Measurements from ENCODE around the gene OR4D1. TPM values are rescaled to one million over a fixed set of nuclear protein-coding genes. Genes with fewer than 3 reads are reported as not detected.

OR4D1 gene
- total RNA-seq, 2 donors from 2014 or later = 0.34 to 0.35 TPM

DNA sequence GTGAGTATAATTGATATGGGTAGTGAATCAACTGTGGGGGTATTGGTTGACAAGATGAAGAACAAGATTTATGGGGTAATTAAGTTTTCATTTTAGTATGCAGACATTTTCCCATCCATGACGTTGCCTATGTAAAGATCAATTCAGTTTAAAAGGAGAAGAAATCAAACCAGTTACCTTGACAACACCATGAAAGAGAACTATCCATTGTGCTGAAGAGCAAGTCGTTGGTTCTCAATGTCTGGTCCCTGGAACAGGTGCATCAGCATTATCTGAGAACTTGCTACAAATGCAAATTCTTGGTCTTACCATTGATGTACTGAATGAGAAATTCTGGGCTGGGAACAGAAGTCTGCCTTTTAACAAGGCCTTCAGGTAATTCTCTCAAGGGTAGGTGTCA lies 17.8 kb downstream of the OR4D1 start:
- no peaks in the 10 kb centered on the region for H3K36me3 Mint-ChIP-seq (ENCODE audit: insufficient read depth in 2 of 2)
- no peak for DNase-seq
- H3K27ac Mint-ChIP-seq = peak overlapping the region; percentile 31
- peaks cover 15% of the 10 kb centered on the region for H3K4me1 Mint-ChIP-seq (ENCODE audit: low read depth)
- H3K4me3 Mint-ChIP-seq = no peak overlapping the region
- no peak for ATAC-seq (replicated peaks in 1 of 2)
- peaks cover 0 to 2% of the 10 kb centered on the region in 2 donors for H3K9me3 Mint-ChIP-seq
- no peaks in the 10 kb centered on the region for H3K27me3 Mint-ChIP-seq (ENCODE audit: low read depth)

DNA sequence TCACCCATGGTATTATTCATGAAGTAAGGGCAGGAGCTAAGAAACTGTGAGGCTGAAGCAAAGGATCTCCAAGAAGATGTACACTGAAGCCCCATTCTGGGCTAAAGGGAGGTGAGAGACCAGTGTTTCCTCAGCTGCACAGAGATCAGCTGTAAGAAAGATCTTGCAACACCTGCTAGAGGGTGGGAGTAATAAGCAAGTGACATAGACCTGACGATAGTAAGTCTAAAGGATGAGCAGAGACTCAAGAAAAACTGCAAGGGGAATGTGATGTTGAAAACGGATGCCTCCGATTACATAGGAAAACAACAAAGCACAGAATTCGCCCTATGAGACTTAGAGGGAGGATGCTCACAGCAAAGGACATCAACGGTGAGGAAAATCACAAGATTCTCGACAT lies 18.5 kb downstream of the OR4D1 start, which contains the start of gene OR4D2:
OR4D2 (plus strand) TSS at position 301 of the 400 bp plus-strand sequence. CDS start 2,674 bp downstream, outside the sequence.
- Mint-ChIP-seq H3K36me3 (ENCODE audit: insufficient read depth in 2 of 2) (no peaks in the 10 kb centered on the region), H3K27me3 (ENCODE audit: low read depth) (no peaks in the 10 kb centered on the region), H3K27ac (peak within 1 kb of the TSS; percentile 52), H3K4me3 (no peak within 1 kb of the TSS), H3K9me3 (peaks cover 0 to 2% of the 10 kb centered on the region in 2 donors), H3K4me1 (ENCODE audit: low read depth) (peaks cover 19% of the 10 kb centered on the region)
- no peak for DNase-seq
- no peak for ATAC-seq (replicated peaks in 1 of 2)

DNA sequence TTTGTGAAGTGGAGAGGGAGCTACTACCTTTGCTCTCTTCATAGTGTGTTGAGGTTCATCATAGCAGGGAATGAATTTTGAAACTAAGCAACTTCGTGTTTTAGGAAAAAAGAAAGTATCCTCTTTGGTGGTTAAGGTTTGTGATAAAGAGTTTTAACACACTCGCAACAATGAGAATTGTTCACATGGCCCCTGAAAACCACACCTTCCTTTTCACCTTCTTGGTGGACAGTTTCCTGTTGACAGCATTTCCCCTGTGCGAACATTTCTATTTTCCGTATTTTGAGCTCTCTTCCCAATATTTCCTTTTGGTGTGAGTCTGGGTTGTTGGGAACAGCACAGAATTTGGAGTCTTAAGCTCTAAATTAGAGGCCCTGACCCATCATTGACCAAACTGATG lies 22.4 kb downstream of the OR4D1 start:
- no peak for ATAC-seq (replicated peaks in 1 of 2)
- H3K27ac Mint-ChIP-seq = peak overlapping the region; percentile 35
- DNase-seq = no peak
- no peaks in the 10 kb centered on the region for H3K27me3 Mint-ChIP-seq (ENCODE audit: low read depth)
- H3K9me3 Mint-ChIP-seq = peaks cover 0 to 2% of the 10 kb centered on the region in 2 donors
- H3K4me3 Mint-ChIP-seq = peak overlapping the region in 1 of 2 donors; percentile 47
- no peaks in the 10 kb centered on the region for H3K36me3 Mint-ChIP-seq (ENCODE audit: insufficient read depth in 2 of 2)
- peaks cover 30% of the 10 kb centered on the region for H3K4me1 Mint-ChIP-seq (ENCODE audit: low read depth)

DNA sequence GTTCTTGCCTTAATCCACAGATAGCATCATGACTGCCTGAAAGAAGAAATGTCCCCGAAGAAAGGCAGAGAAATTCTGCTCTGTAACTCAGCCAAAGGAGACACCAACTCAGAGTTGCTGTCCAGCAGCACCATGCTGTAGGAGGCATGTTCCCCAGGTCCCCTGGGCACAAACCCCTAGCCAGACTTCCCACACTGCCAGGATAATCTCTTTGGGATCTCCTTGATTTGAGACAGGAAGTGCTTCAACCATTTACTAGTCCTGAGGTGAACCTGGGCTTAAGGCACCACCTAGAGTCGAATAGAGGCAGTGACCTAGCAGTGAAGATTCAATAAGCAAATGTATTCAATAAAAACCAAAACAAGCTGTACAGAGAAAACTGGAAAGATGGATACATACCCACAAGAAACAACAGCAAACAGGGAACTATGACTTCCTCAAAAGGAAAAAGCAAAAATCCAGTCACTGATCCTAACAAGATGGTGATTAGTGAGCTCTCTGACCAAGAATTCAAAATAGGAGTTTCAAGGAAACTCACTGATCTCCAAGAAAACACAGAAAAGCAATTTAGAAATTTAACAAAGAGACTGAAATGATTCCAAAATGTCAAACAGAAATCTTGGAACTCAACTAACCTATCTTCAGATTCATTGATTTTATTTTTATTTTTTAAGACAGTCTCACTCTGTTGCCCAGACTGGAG lies 24.3 kb downstream of the OR4D1 start:
- peak; percentile 79 for ATAC-seq (replicated peaks in 1 of 2)
- no peaks in the 10 kb centered on the region for H3K36me3 Mint-ChIP-seq (ENCODE audit: insufficient read depth in 2 of 2)
- peaks cover 0 to 2% of the 10 kb centered on the region in 2 donors for H3K9me3 Mint-ChIP-seq
- H3K27me3 Mint-ChIP-seq (ENCODE audit: low read depth) = no peaks in the 10 kb centered on the region
- DNase-seq = peak; percentile 42 to 45
- peaks cover 30% of the 10 kb centered on the region for H3K4me1 Mint-ChIP-seq (ENCODE audit: low read depth)
- peak overlapping the region in 1 of 2 donors; percentile 13 for H3K4me3 Mint-ChIP-seq
- H3K27ac Mint-ChIP-seq = no peak overlapping the region

DNA sequence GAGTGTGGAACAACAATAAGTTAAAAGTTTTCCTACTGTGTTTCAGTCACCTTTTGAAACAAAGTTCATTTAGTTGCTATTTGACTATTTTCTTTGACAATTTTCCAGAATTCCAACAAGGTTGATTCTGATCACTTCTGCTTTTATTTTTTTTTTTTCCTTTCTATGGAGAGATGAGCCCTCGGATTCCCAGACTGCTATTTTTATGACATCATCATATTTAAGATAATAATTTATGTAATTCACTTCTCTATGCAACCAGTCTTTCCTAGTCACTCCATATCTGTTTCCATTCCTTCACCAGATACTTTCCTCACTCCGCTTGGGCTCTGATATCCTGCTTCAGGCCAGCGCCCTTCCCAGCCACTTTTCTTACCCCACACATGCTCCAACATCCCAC lies 26.7 kb downstream of the OR4D1 start:
- no peaks in the 10 kb centered on the region for H3K9me3 Mint-ChIP-seq
- peaks cover 25% of the 10 kb centered on the region for H3K4me1 Mint-ChIP-seq (ENCODE audit: low read depth)
- DNase-seq (no peak), ATAC-seq (replicated peaks in 1 of 2) (no peak)
- no peak overlapping the region for H3K4me3 Mint-ChIP-seq
- H3K36me3 Mint-ChIP-seq (ENCODE audit: insufficient read depth in 2 of 2) = no peaks in the 10 kb centered on the region
- no peaks in the 10 kb centered on the region for H3K27me3 Mint-ChIP-seq (ENCODE audit: low read depth)
- no peak overlapping the region for H3K27ac Mint-ChIP-seq

DNA sequence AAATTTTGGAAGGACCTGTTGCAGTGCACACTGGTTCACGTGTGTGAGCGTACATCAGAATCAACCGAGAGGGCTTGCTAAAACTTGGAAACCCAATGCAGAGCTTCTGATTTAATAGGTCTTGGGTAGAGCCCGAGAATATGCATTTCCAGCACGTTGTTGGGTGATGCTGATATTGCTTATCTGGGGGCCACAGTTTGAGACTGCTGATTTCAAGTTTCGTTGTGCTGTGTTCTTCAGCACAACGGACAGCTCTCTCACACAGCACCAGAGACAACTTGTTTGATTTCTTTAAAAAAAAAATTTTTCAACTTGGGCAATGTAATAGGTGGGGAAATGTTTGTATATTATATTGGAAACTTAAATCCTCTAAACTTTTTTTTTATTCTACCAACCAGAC lies 28.0 kb downstream of the OR4D1 start:
- H3K9me3 Mint-ChIP-seq = no peaks in the 10 kb centered on the region
- H3K4me1 Mint-ChIP-seq (ENCODE audit: low read depth) = peaks cover 15% of the 10 kb centered on the region
- H3K4me3 Mint-ChIP-seq = no peak overlapping the region
- no peak overlapping the region for H3K27ac Mint-ChIP-seq
- H3K27me3 Mint-ChIP-seq (ENCODE audit: low read depth) = no peaks in the 10 kb centered on the region
- H3K36me3 Mint-ChIP-seq (ENCODE audit: insufficient read depth in 2 of 2) = no peaks in the 10 kb centered on the region
- DNase-seq (no peak), ATAC-seq (replicated peaks in 1 of 2) (no peak)

DNA sequence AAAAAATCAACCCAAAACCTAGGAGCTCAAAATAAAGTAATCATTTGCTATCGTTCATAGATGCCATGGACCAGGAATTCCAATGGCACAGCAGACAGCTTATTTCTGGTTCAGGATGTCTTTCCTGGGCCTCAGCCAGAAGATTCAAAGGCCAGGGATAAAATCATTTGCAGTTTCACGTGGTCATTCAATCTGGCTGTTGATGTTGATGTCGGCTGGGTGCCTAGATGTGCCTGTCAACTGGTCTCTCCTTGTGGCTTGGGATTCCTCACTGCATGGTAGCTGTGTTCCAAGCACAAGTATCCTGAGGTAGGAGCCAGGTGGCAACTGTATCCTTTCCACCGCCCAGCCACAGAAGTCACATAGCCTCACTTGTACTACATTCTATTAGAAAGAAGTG lies 33.6 kb downstream of the OR4D1 start:
- Mint-ChIP-seq H3K9me3 (no peaks in the 10 kb centered on the region), H3K4me1 (ENCODE audit: low read depth) (no peaks in the 10 kb centered on the region), H3K36me3 (ENCODE audit: insufficient read depth in 2 of 2) (no peaks in the 10 kb centered on the region), H3K27me3 (ENCODE audit: low read depth) (no peaks in the 10 kb centered on the region), H3K27ac (no peak overlapping the region), H3K4me3 (no peak overlapping the region)
- DNase-seq (no peak), ATAC-seq (replicated peaks in 1 of 2) (no peak)

DNA sequence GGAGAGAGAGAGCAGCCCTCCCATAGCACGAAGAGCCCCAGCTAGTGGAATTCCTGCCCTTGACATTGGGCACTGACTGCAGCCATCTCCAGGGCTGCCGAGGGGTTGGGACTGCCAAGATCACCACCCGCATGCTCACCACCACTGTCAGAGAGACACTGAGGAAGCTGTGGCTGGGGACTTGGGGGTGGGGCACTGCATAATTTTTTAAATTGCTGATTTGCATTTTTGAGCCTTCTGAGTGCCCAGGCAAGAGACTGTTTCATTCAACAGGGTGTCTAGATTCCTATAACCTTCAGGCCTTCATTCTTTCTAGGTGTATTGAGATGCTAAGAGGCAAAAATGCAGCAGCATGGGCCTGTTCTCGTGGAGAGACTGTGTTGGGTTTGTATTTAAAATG lies 35.3 kb downstream of the OR4D1 start:
- ATAC-seq (replicated peaks in 1 of 2) = no peak
- no peaks in the 10 kb centered on the region for H3K36me3 Mint-ChIP-seq (ENCODE audit: insufficient read depth in 2 of 2)
- no peak overlapping the region for H3K27ac Mint-ChIP-seq
- no peaks in the 10 kb centered on the region for H3K27me3 Mint-ChIP-seq (ENCODE audit: low read depth)
- H3K4me1 Mint-ChIP-seq (ENCODE audit: low read depth) = no peaks in the 10 kb centered on the region
- no peaks in the 10 kb centered on the region for H3K9me3 Mint-ChIP-seq
- H3K4me3 Mint-ChIP-seq = no peak overlapping the region
- DNase-seq = no peak

DNA sequence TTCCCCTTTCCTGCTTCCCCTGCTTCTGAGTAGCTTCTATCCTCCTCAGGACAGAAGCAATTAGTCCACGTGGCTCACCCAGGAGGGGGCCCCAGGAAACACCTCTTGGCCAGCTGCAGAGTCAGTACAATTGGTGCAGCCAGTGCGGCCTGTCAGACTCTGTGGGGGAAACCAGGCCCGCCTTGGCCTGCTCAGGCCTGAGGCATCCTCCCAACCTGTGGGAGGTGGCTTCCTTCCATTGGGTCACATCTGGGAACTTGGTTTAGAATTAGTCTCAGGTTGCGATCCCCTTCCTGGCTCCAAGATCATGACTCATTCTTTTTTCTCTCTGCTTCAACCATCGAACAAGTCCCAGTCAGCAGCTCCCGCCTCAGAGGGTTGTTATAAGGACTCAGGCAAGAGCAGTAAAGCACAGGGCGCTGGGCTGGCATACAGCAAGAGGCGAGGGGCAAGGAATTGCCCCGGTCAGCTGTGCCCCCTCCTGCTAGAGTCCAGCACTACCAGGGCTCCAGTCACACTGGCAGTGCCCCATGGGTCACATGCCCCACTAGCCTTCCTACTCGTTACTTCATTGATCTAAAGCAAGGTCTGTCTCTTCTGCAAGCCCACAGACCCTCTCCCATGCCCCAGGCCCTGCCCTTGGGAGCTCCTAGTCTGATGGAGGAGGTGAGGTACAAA lies 36.3 kb downstream of the OR4D1 start:
- ATAC-seq (replicated peaks in 1 of 2) (no peak), DNase-seq (no peak)
- Mint-ChIP-seq H3K36me3 (ENCODE audit: insufficient read depth in 2 of 2) (no peaks in the 10 kb centered on the region), H3K4me3 (no peak overlapping the region), H3K9me3 (no peaks in the 10 kb centered on the region), H3K27me3 (ENCODE audit: low read depth) (no peaks in the 10 kb centered on the region), H3K27ac (no peak overlapping the region), H3K4me1 (ENCODE audit: low read depth) (no peaks in the 10 kb centered on the region)

DNA sequence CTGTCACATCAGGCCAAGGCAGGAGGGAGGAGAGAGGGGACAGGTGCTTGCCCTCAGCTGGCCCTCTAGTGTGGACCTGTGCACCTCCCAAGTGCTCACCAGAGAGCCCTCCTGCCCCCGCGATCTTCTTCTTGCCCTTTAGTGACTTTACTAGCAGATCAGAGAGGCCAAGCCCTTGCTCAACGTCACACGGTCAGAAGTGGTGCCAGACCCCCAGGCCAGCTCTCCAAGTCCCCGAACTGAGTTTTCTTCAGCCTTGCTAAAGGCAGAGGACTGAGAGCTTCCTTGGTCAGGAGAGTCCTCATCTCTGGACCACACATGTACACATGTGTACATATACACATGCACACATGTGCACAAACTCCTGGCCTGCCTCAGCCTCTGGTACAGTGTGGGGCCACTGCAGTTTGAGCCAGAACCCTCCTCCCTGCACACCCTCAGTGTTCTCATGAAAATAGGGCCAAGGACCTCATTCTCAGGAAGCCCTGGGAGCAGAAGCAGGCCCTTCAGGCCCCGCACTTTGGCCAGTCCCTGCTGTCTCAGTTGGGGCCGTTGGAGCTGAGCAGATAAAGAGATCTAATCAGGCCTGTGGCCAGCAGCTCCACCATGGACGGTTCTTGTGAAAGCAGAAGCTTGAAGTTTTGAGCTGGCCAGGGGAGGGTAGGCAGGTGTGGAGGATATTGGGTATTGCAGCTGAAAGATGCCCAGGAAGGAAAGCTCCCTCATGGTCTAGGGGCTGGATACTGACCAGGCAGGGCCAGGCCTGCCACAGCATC lies 37.0 kb downstream of the OR4D1 start:
- H3K27ac Mint-ChIP-seq = no peak overlapping the region
- no peak for ATAC-seq (replicated peaks in 1 of 2)
- no peak overlapping the region for H3K4me3 Mint-ChIP-seq
- no peaks in the 10 kb centered on the region for H3K4me1 Mint-ChIP-seq (ENCODE audit: low read depth)
- H3K9me3 Mint-ChIP-seq = no peaks in the 10 kb centered on the region
- H3K36me3 Mint-ChIP-seq (ENCODE audit: insufficient read depth in 2 of 2) = no peaks in the 10 kb centered on the region
- DNase-seq = no peak
- H3K27me3 Mint-ChIP-seq (ENCODE audit: low read depth) = peaks cover 5% of the 10 kb centered on the region

DNA sequence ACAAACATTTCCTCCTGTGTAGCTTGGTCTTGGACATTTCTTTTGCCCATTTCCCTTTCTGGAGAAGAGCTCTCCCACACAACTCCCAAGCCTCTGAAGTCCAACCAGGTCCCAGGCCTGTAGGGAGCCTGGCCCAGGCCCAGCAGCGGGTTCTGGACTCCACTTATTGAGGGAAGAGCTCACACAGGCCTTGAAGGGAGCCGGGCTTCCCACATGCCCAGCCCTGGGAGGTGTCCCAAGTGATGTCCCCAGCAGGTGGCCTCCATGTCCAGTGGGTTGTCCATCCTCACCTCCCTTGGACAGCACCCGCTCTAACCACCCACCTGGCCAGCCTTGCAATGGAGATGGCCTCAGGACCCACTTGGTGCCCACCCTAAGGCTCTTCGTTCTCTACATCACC lies 38.4 kb downstream of the OR4D1 start:
- Mint-ChIP-seq H3K27ac (no peak overlapping the region), H3K9me3 (no peaks in the 10 kb centered on the region), H3K27me3 (ENCODE audit: low read depth) (peaks cover 12% of the 10 kb centered on the region), H3K4me1 (ENCODE audit: low read depth) (no peaks in the 10 kb centered on the region), H3K4me3 (no peak overlapping the region), H3K36me3 (ENCODE audit: insufficient read depth in 2 of 2) (no peaks in the 10 kb centered on the region)
- ATAC-seq (replicated peaks in 1 of 2) (no peak), DNase-seq (no peak)

DNA sequence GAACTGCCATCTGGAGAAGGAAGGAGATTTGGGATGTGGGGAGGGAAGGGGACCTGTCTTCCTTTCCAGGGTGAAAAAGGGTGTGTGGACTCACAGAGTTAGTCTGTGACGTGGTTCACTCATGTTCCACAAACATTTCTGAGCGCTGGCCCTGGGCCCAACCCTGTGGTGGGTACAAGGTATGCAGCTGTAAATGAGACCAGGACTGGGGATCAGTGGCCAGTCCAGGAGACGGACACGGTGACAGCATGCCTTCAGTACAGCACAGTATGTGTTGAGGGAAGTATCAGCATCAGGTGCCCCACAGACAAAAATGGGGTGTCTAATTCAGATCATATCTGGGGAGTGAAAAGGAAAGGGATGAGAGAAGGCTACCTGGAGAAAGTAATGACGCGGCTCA lies 38.9 kb downstream of the OR4D1 start:
- H3K9me3 Mint-ChIP-seq = no peaks in the 10 kb centered on the region
- H3K27me3 Mint-ChIP-seq (ENCODE audit: low read depth) = peaks cover 12% of the 10 kb centered on the region
- ATAC-seq (replicated peaks in 1 of 2) (no peak), DNase-seq (no peak)
- no peaks in the 10 kb centered on the region for H3K36me3 Mint-ChIP-seq (ENCODE audit: insufficient read depth in 2 of 2)
- H3K27ac Mint-ChIP-seq = no peak overlapping the region
- H3K4me3 Mint-ChIP-seq = no peak overlapping the region
- no peaks in the 10 kb centered on the region for H3K4me1 Mint-ChIP-seq (ENCODE audit: low read depth)

DNA sequence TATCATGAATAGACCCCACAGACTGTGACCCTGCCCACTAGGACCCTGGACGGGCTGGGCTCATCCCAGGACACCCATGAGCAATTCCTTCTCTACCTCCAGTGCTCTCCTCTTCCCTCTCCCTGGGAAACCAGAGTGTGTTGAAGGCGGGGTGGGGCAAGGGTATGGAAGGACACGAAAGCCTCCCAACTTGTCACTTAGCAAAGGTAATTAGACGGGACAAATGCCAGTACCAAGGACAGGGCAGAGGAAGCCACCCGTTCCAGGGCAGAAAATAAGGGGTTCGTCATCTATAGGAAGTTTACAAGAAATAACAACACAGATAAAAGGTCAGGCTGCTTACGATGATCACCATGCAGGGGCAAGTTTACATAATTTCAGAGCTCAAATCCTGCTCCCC lies 39.5 kb downstream of the OR4D1 start:
- H3K27ac Mint-ChIP-seq = no peak overlapping the region

More for the DNA sequence above, 39.5 kb downstream of the OR4D1 start:
- Mint-ChIP-seq H3K4me3 (no peak overlapping the region), H3K36me3 (ENCODE audit: insufficient read depth in 2 of 2) (no peaks in the 10 kb centered on the region), H3K27me3 (ENCODE audit: low read depth) (peaks cover 12% of the 10 kb centered on the region), H3K9me3 (no peaks in the 10 kb centered on the region), H3K4me1 (ENCODE audit: low read depth) (no peaks in the 10 kb centered on the region)
- DNase-seq = no peak
- ATAC-seq (replicated peaks in 1 of 2) = no peak
